Testis (tissue), 2 donors: Measurements from ENCODE around the gene DAPL1.

Source experiments
- CTCF ChIP-seq, 3 experiments: fragments of 450-650 bp in 2 of 3; fragments of 200-600 bp in 1 of 3; sonication (generic) in 1 of 3; IDR thresholded peaks; one replicate each; pipeline ENCODE4 v1.5.1; 2016 to 2019; ENCODE audit warnings: antibody characterized with exemption in 3 of 3, mild to moderate bottlenecking in 2 of 3, moderate library complexity in 1 of 3
- POLR2A ChIP-seq: fragments of 450-650 bp; IDR thresholded peaks from one replicate; pipeline ENCODE4 v1.6.1; 2017; ENCODE audit warnings: antibody characterized with exemption, mild to moderate bottlenecking, moderate library complexity

- TF ChIP-seq CTCF (IDR thresholded peaks at IDR 0.05) (no peak), POLR2A (no peak)
Measured at GRCh38 chr2:158779621-158780020, 15.5 kb upstream of the DAPL1 start.
